Colonic mucosa (tissue), 4 donors: ENCODE data around the gene CHRNB1. TPM values are rescaled to one million over a fixed set of nuclear protein-coding genes. Genes with fewer than 3 reads are reported as not detected.
A peak's percentile ranks its signal among the peaks of the same experiment; 100 is the strongest.

Source experiments
- DNase-seq: peaks from one replicate; pipeline ENCODE4 v3.0.0-alpha.2; 2020
- H3K27ac ChIP-seq: fragments of 200-600 bp; one replicate; pipeline ENCODE4 v1.8.0; 2021
- H3K27me3 ChIP-seq: fragments of 200-600 bp; one replicate; pipeline ENCODE4 v1.8.0; 2021
- H3K36me3 ChIP-seq: fragments of 200-600 bp; one replicate; pipeline ENCODE4 v1.8.0; 2021
- H3K4me1 ChIP-seq: fragments of 200-600 bp; one replicate; pipeline ENCODE4 v1.8.0; 2021; ENCODE audit warnings: mild to moderate bottlenecking
- H3K4me3 ChIP-seq: fragments of 200-600 bp; one replicate; pipeline ENCODE4 v1.8.0; 2021
- H3K9ac ChIP-seq, 2 donors: one replicate each; pipeline ENCODE4 v1.7.0; 2013; ENCODE audit warnings: control low read depth in 2 of 2, low read depth in 2 of 2, low read length in 2 of 2
- H3K9me3 ChIP-seq: fragments of 200-600 bp; one replicate; pipeline ENCODE4 v1.8.0; 2021
- CTCF ChIP-seq: fragments of 200-600 bp; IDR thresholded peaks from one replicate; pipeline ENCODE4 v1.8.0; 2022; ENCODE audit warnings: antibody characterized with exemption, mild to moderate bottlenecking
- intact Hi-C: fragments of 100-400 bp; cut with DNase I; formaldehyde crosslinking; loops from one replicate; pipeline ENCODE4 v1.14.1; 2022
- total RNA-seq, 2 donors: library from RNA; stranded (reverse); fragmentation: NEBNext Ultra II Directional in 1 of 2; extraction: Animal tissue kit (Norgen Biotek cat#: 25700) in 1 of 2; gene quantifications; one replicate each; pipeline ENCODE4 v1.2.1, GENCODE V29; 2021
- donor health status: healthy.
- donor health status: DM: no; HTN: no; CAD: no.
- donor health status: DM: no; HTN: no; CAD: no.

CHRNB1 gene, protein sequence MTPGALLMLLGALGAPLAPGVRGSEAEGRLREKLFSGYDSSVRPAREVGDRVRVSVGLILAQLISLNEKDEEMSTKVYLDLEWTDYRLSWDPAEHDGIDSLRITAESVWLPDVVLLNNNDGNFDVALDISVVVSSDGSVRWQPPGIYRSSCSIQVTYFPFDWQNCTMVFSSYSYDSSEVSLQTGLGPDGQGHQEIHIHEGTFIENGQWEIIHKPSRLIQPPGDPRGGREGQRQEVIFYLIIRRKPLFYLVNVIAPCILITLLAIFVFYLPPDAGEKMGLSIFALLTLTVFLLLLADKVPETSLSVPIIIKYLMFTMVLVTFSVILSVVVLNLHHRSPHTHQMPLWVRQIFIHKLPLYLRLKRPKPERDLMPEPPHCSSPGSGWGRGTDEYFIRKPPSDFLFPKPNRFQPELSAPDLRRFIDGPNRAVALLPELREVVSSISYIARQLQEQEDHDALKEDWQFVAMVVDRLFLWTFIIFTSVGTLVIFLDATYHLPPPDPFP
- 1 to 10 TPM; 4.3 to 6.1 TPM for total RNA-seq

DNA sequence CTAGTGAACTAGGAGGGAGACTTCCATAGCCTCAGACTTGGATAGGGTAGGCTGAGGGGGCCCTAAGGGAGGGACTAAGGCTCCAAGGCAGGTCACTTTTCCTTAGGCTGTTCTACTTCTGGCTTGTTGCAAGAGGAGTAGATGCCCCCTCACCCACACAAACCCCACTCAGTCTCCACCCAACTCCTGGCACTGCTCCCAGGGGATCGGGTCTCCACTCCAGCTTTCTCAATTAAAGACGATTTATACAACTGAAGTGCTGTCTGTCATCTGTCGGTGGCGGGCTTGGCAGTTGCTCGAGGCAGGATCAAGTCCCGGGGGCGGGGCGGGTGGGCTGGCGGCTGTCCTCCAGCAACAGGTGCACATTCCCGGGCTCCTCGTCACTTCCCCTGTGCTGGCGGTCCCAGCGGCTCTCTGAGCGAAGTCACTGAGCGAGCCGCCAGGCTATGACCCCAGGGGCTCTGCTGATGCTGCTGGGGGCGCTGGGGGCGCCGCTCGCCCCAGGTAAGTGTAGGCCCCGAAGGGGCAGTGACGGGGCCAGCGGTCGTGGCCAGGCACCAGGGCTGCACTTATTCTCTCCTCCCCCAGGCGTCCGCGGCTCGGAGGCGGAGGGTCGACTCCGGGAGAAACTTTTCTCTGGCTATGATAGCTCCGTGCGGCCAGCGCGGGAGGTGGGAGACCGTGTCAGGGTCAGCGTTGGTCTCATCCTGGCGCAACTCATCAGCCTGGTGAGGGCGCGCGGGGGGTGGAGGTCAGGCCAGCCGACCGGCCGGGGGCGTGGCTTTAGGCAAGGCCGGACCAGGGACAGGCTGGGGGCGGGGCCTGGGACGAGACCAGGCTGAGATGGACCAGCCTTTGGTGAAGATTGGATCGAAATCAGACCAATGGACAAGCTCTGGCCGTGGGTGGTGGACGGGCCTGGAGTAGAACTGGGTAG, at the start of gene CHRNB1:
TSS of gene CHRNB1 (plus strand) at position 380 of the 937 bp plus-strand sequence. CDS start at position 447, 67 bp downstream.
- Histone ChIP-seq H3K9ac (peak within 1 kb of the TSS; percentile 40 to 53), H3K4me3 (peak within 1 kb of the TSS; percentile 39), H3K36me3 (no peaks in the 10 kb centered on the region), H3K4me1 (peaks cover 4% of the 10 kb centered on the region), H3K27me3 (peaks cover 17% of the 10 kb centered on the region), H3K9me3 (no peaks in the 10 kb centered on the region), H3K27ac (no peak within 1 kb of the TSS)
- peak; percentile 87 for DNase-seq
- no peak for TF ChIP-seq CTCF
- intact Hi-C loops = no loop called here

GRCh38 chr17:7396147-7396546, 48.7 kb upstream of the CHRNB1 start:
- Histone ChIP-seq H3K27ac (no peak overlapping the region), H3K9me3 (no peaks in the 10 kb centered on the region), H3K4me1 (no peaks in the 10 kb centered on the region), H3K9ac (no peak overlapping the region), H3K4me3 (no peak overlapping the region), H3K36me3 (no peaks in the 10 kb centered on the region), H3K27me3 (no peaks in the 10 kb centered on the region)
- no peak for TF ChIP-seq CTCF
- intact Hi-C loops = no loop called here
- no peak for DNase-seq

- H3K27ac ChIP-seq = no peak overlapping the region
- H3K4me3 ChIP-seq = no peak overlapping the region
- intact Hi-C loops = no loop called here
- no peak overlapping the region for H3K9ac ChIP-seq
- TF ChIP-seq CTCF = no peak
- DNase-seq = no peak
- peaks cover 5% of the 10 kb centered on the region for H3K4me1 ChIP-seq
- no peaks in the 10 kb centered on the region for H3K36me3 ChIP-seq
- no peaks in the 10 kb centered on the region for H3K27me3 ChIP-seq
- H3K9me3 ChIP-seq = no peaks in the 10 kb centered on the region
Observed at GRCh38 chr17:7398612-7399011, 46.2 kb upstream of the CHRNB1 start.

GRCh38 chr17:7403043-7403726, 41.7 kb upstream of the CHRNB1 start:
- no peaks in the 10 kb centered on the region for H3K36me3 ChIP-seq
- peak overlapping the region; percentile 44 for H3K4me3 ChIP-seq
- H3K27me3 ChIP-seq = peaks cover 8% of the 10 kb centered on the region
- TF ChIP-seq CTCF = no peak
- peak overlapping the region; percentile 83 for H3K27ac ChIP-seq
- H3K9ac ChIP-seq = peak overlapping the region; percentile 79 to 87
- H3K9me3 ChIP-seq = no peaks in the 10 kb centered on the region
- intact Hi-C loops = no loop called here
- peaks cover 5% of the 10 kb centered on the region for H3K4me1 ChIP-seq
- DNase-seq = peak; percentile 80

DNA sequence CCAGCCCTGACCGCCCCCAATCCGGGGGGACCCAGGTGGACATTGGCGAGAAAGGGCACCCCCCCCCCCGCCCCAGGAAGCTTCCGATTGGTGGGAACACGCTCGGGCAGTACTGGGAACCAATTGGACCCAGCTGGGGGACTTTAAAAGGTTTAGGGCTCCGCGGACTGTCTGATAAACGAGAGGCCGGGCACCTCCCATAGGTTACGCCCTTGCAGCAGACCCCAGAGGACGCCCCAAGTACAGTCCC, 41.2 kb upstream of the CHRNB1 start:
- peaks cover 5% of the 10 kb centered on the region for H3K4me1 ChIP-seq
- intact Hi-C loops = no loop called here
- H3K27ac ChIP-seq = peak overlapping the region; percentile 83
- H3K4me3 ChIP-seq = peak overlapping the region; percentile 44
- no peak for DNase-seq
- peaks cover 8% of the 10 kb centered on the region for H3K27me3 ChIP-seq
- peak overlapping the region; percentile 79 to 87 for H3K9ac ChIP-seq
- no peaks in the 10 kb centered on the region for H3K36me3 ChIP-seq
- H3K9me3 ChIP-seq = no peaks in the 10 kb centered on the region
- TF ChIP-seq CTCF = no peak
